Measurements from ENCODE around the gene MAGI1.

MAGI1 gene

GRCh38 chr3:65924762-65925161 lies 114.0 kb downstream of the MAGI1 start:
- ChIA-PET CTCF (no interaction called here), POLR2A (no interaction called here)
- peak; percentile 30 for DNase-seq (ENCODE audit: extremely low spot score)
- no peak for TF ChIP-seq NFRKB (IDR thresholded peaks at IDR 0.05)
- TF ChIP-seq ARNT (IDR thresholded peaks at IDR 0.05): peak; percentile 93
- TF ChIP-seq HDGF (IDR thresholded peaks at IDR 0.05; ENCODE audit: borderline replicate concordance): no peak
- peak; percentile 66 for TF ChIP-seq PKNOX1 (IDR thresholded peaks at IDR 0.05)
- TF ChIP-seq CTBP1 (IDR thresholded peaks at IDR 0.05; ENCODE audit: borderline replicate concordance): peak; percentile 74; the same call in 1 of the 2 replicates
- TF ChIP-seq FOXA1 (IDR thresholded peaks at IDR 0.05): no peak
- peak; percentile 95 for TF ChIP-seq LEF1 (IDR thresholded peaks at IDR 0.05; ENCODE audit: borderline replicate concordance)

GRCh38 chr3:65922441-65922840 lies 116.3 kb downstream of the MAGI1 start:
- ChIA-PET CTCF (no interaction called here), POLR2A (no interaction called here)
- TF ChIP-seq FOXM1 (IDR thresholded peaks at IDR 0.05; ENCODE audit: borderline replicate concordance): no peak
- DNase-seq (ENCODE audit: extremely low spot score): no peak

- TF ChIP-seq FOXA1 (IDR thresholded peaks at IDR 0.05) (no peak), NFRKB (IDR thresholded peaks at IDR 0.05) (no peak)
- ChIA-PET POLR2A (no interaction called here), CTCF (no interaction called here)
- DNase-seq (ENCODE audit: extremely low spot score): no peak
Measured at GRCh38 chr3:65919826-65920225, 118.9 kb downstream of the MAGI1 start.

GRCh38 chr3:65915477-65915876 lies 123.2 kb downstream of the MAGI1 start:
- ChIA-PET POLR2A (no interaction called here), CTCF (interaction anchor here (1.5 kb wide), 1 partner anchor 127 kb away, joined by 4 read pairs; no protein-coding TSS in a partner anchor)
- no peak for DNase-seq (ENCODE audit: extremely low spot score)
- TF ChIP-seq LEF1 (IDR thresholded peaks at IDR 0.05; ENCODE audit: borderline replicate concordance) (no peak), FOXK2 (IDR thresholded peaks at IDR 0.05) (no peak), SP1 (IDR thresholded peaks at IDR 0.05) (no peak), BHLHE40 (IDR thresholded peaks at IDR 0.05; ENCODE audit: borderline replicate concordance) (no peak)

- TF ChIP-seq ELF4 (IDR thresholded peaks at IDR 0.05) (no peak), PKNOX1 (IDR thresholded peaks at IDR 0.05) (no peak), TARDBP (IDR thresholded peaks at IDR 0.05) (no peak), FOXM1 (IDR thresholded peaks at IDR 0.05; ENCODE audit: borderline replicate concordance) (no peak), L3MBTL2 (conservative IDR thresholded peaks at IDR 0.05) (no peak), NFRKB (IDR thresholded peaks at IDR 0.05) (no peak), BHLHE40 (IDR thresholded peaks at IDR 0.05; ENCODE audit: borderline replicate concordance) (no peak), LEF1 (IDR thresholded peaks at IDR 0.05; ENCODE audit: borderline replicate concordance) (no peak), ZNF384 (IDR thresholded peaks at IDR 0.05) (no peak), ARNT (IDR thresholded peaks at IDR 0.05) (no peak), FOXA1 (IDR thresholded peaks at IDR 0.05) (no peak), HDGF (IDR thresholded peaks at IDR 0.05; ENCODE audit: borderline replicate concordance) (no peak), SUZ12 (IDR thresholded peaks at IDR 0.05) (no peak), CTBP1 (IDR thresholded peaks at IDR 0.05; ENCODE audit: borderline replicate concordance) (no peak), FOXK2 (IDR thresholded peaks at IDR 0.05) (no peak), SP1 (IDR thresholded peaks at IDR 0.05) (no peak)
- ChIA-PET POLR2A (no interaction called here), CTCF (interaction anchor here (0.7 to 1.5 kb wide), 2 partner anchors 24 to 126 kb away, joined by 4 to 5 read pairs; no protein-coding TSS in a partner anchor)
- DNase-seq (ENCODE audit: extremely low spot score): no peak
Measured at GRCh38 chr3:65914740-65915367, 123.9 kb downstream of the MAGI1 start.

GRCh38 chr3:65914032-65914739 lies 124.5 kb downstream of the MAGI1 start:
- ChIA-PET POLR2A (no interaction called here), CTCF (interaction anchor here (0.7 to 1.5 kb wide), 2 partner anchors 23 to 126 kb away, joined by 4 to 5 read pairs; no protein-coding TSS in a partner anchor)
- DNase-seq (ENCODE audit: extremely low spot score): no peak

GRCh38 chr3:65912647-65913046 lies 126.1 kb downstream of the MAGI1 start:
- CTCF ChIA-PET: interaction anchor here (0.6 kb wide), 1 partner anchor 27 kb away, joined by 4 read pairs; no protein-coding TSS in a partner anchor
- POLR2A ChIA-PET: no interaction called here
- no peak for TF ChIP-seq PKNOX1 (IDR thresholded peaks at IDR 0.05)
- no peak for TF ChIP-seq HDGF (IDR thresholded peaks at IDR 0.05; ENCODE audit: borderline replicate concordance)
- TF ChIP-seq SUZ12 (IDR thresholded peaks at IDR 0.05): no peak
- TF ChIP-seq BHLHE40 (IDR thresholded peaks at IDR 0.05; ENCODE audit: borderline replicate concordance): no peak
- TF ChIP-seq ARNT (IDR thresholded peaks at IDR 0.05): no peak
- no peak for TF ChIP-seq FOXK2 (IDR thresholded peaks at IDR 0.05)
- TF ChIP-seq ELF4 (IDR thresholded peaks at IDR 0.05): no peak
- TF ChIP-seq TARDBP (IDR thresholded peaks at IDR 0.05): no peak
- TF ChIP-seq CTBP1 (IDR thresholded peaks at IDR 0.05; ENCODE audit: borderline replicate concordance): no peak
- no peak for TF ChIP-seq SP1 (IDR thresholded peaks at IDR 0.05)
- TF ChIP-seq NFRKB (IDR thresholded peaks at IDR 0.05): no peak
- TF ChIP-seq L3MBTL2 (conservative IDR thresholded peaks at IDR 0.05): no peak
- TF ChIP-seq FOXA1 (IDR thresholded peaks at IDR 0.05): no peak
- no peak for TF ChIP-seq FOXM1 (IDR thresholded peaks at IDR 0.05; ENCODE audit: borderline replicate concordance)
- TF ChIP-seq ZNF384 (IDR thresholded peaks at IDR 0.05): no peak
- no peak for TF ChIP-seq LEF1 (IDR thresholded peaks at IDR 0.05; ENCODE audit: borderline replicate concordance)
- DNase-seq (ENCODE audit: extremely low spot score): no peak

More at GRCh38 chr3:65914032-65914739, 124.5 kb downstream of the MAGI1 start:
- TF ChIP-seq ARNT (IDR thresholded peaks at IDR 0.05) (no peak), HDGF (IDR thresholded peaks at IDR 0.05; ENCODE audit: borderline replicate concordance) (no peak), CTBP1 (IDR thresholded peaks at IDR 0.05; ENCODE audit: borderline replicate concordance) (no peak), FOXK2 (IDR thresholded peaks at IDR 0.05) (no peak), FOXA1 (IDR thresholded peaks at IDR 0.05) (no peak), SUZ12 (IDR thresholded peaks at IDR 0.05) (no peak), LEF1 (IDR thresholded peaks at IDR 0.05; ENCODE audit: borderline replicate concordance) (no peak)

Data from HEK293T (cell line).